GM10847 (cell line): ENCODE measurements around the gene PXDN.

Experiments
- POLR2A ChIP-seq: IDR thresholded peaks from 2 replicates; pipeline ENCODE4 v1.6.1; 2011; ENCODE audit not compliant: insufficient read length; ENCODE audit errors: extremely low read depth

PXDN gene

GRCh38 chr2:1611886-1612285, 132.4 kb downstream of the PXDN start:
- no peak for TF ChIP-seq POLR2A

GRCh38 chr2:1610096-1610485, 134.2 kb downstream of the PXDN start:
- no peak for TF ChIP-seq POLR2A

GRCh38 chr2:1609485-1610095, 134.7 kb downstream of the PXDN start:
- no peak for TF ChIP-seq POLR2A

GRCh38 chr2:1609040-1609439, 135.3 kb downstream of the PXDN start:
- no peak for TF ChIP-seq POLR2A

GRCh38 chr2:1607971-1608688, 136.2 kb downstream of the PXDN start:
- TF ChIP-seq POLR2A, result no peak

- TF ChIP-seq POLR2A, result no peak
These were observed 136.9 kb downstream of the PXDN start for GRCh38 chr2:1607236-1607920.

- TF ChIP-seq POLR2A, result no peak
These were observed 137.7 kb downstream of the PXDN start for GRCh38 chr2:1606421-1607235.

GRCh38 chr2:1606046-1606400, 138.3 kb downstream of the PXDN start:
- TF ChIP-seq POLR2A, result no peak

- no peak for TF ChIP-seq POLR2A
These were observed 138.9 kb downstream of the PXDN start for GRCh38 chr2:1605102-1606045.

GRCh38 chr2:1603521-1603920, 140.8 kb downstream of the PXDN start:
- TF ChIP-seq POLR2A, result no peak

- no peak for TF ChIP-seq POLR2A
These were observed 141.3 kb downstream of the PXDN start for GRCh38 chr2:1603059-1603458.

- no peak for TF ChIP-seq POLR2A
These were observed 141.9 kb downstream of the PXDN start for GRCh38 chr2:1602278-1603010.

- no peak for TF ChIP-seq POLR2A
These were observed 142.6 kb downstream of the PXDN start for GRCh38 chr2:1601471-1602277.
